NCI-H69 (cell line): ENCODE results near the gene PFKFB3.
"Not testable (repeated sequence)": the region's sequence is repeated elsewhere in the genome, so short reads cannot be mapped to it uniquely, and the experiment has no call there.

Experiments
- DNase-seq: peaks from one replicate; lab custom pipeline; 2025; lab: John Stamatoyannopoulos, UW

PFKFB3 gene

GRCh38 chr10:6202098-6202683 lies 541 bp upstream of the PFKFB3 start:
- no peak for DNase-seq

GRCh38 chr10:6203331-6204062 lies 765 bp downstream of the PFKFB3 start:
- peak; percentile 64 for DNase-seq

GRCh38 chr10:6204063-6204340 lies 1.3 kb downstream of the PFKFB3 start:
- DNase-seq, result peak; percentile 27

- peak; percentile 27 for DNase-seq
Observed at GRCh38 chr10:6204341-6205191, 1.8 kb downstream of the PFKFB3 start.

DNA sequence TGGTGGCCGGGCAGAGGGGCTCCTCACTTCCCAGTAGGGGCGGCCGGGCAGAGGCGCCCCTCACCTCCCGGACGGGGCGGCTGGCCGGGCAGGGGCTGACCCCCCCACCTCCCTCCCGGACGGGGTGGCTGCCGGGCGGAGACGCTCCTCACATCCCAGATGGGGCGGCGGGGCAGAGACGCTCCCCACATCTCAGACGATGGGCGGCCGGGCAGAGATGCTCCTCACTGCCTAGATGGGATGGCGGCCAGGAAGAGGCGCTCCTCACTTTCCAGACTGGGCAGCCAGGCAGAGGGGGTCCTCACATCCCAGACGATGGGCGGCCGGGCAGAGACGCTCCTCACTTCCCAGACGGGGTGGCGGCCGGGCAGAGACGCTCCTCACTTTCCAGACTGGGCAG lies 3.8 kb downstream of the PFKFB3 start:
- DNase-seq, result not testable (repeated sequence)

GRCh38 chr10:6207658-6208057 lies 4.9 kb downstream of the PFKFB3 start:
- DNase-seq, result no peak

GRCh38 chr10:6208799-6209235 lies 6.1 kb downstream of the PFKFB3 start:
- DNase-seq, result peak; percentile 36

DNA sequence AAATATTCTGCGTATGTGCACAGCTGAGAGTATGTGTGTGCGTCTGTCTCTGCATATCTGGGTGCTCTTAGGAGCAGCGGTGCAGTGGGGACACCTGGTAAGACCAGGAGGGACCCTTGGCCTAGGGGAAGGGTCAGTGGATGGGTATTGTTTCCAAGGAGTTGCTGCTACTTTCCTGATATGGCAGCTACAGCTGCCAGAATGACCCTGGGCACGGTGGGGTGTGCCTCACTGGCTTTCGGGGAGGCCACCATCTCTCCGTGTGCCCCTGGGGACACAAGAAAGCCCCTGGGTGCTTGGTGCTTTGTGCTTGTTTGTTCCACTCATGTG lies 8.6 kb downstream of the PFKFB3 start:
- DNase-seq, result peak; percentile 19

GRCh38 chr10:6211671-6212635 lies 9.2 kb downstream of the PFKFB3 start:
- DNase-seq, result peak; percentile 19

DNA sequence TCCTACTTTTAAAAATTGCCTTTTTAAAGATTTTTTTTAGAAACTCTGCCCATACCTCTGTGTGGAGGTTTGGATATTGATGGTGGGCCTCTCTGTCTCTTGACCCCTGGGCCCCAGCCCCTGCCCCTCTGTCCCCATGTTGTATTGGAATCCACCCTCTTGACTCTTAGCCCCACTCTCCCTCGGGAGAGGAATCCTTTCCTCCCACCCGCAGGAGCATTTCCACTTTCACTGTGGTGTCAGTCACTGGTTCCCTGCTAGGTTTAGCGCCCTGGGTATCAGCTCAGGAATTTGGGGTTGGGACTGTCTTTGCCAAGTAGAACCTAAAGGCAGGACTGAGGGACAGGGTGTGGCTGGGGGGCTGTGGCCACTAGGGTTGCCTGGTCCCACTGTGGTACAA lies 10.1 kb downstream of the PFKFB3 start:
- no peak for DNase-seq

DNA sequence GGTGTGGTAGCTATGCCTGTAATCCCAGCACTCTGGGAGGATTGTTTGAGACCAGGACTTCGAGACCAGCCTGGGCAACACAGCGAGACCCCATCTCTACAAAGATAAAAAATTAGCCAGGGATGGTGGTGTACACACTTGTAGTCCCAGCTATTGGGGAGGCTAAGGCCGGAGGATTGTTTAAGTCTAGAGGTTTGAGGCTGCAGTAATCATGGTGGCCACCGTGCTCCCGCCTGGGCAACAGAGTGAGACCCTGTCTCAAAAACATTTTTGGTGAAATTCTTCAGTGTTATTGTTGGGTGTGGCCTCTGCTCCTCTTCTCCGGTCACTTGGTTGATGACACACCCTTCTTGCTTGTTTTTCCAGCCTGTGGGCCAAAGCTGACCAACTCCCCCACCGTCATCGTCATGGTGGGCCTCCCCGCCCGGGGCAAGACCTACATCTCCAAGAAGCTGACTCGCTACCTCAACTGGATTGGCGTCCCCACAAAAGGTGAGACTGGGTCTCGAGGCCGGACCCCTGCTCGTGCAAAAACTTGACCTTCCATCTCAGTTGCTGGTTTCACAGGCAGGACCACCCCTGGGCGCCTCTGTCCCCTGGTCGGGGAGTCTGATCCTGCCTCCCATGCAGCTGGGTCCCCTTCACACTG lies 10.6 kb downstream of the PFKFB3 start:
- DNase-seq, result no peak

DNA sequence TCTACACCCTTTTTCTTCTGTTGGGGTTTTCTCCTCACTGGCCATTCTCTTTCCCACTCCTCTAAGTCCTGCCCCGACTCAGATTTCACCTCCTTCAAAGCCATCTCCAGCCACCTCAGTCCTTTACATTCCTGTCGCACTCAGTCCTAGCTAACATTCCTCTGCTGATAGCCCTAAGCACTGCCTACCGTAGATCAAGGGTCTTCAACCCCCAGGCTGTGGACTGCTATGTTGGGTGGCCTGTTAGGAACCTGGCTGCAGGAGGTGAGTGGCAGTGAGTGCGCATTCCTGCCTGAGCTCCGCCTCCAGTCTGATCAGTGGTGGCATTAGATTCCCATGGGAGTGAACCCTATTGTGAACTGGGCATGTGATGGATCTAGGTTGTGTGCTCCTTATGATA lies 11.2 kb downstream of the PFKFB3 start:
- no peak for DNase-seq

- DNase-seq, result no peak
Observed at GRCh38 chr10:6214612-6215011, 11.9 kb downstream of the PFKFB3 start.

GRCh38 chr10:6215241-6215640 lies 12.5 kb downstream of the PFKFB3 start:
- DNase-seq, result no peak

DNA sequence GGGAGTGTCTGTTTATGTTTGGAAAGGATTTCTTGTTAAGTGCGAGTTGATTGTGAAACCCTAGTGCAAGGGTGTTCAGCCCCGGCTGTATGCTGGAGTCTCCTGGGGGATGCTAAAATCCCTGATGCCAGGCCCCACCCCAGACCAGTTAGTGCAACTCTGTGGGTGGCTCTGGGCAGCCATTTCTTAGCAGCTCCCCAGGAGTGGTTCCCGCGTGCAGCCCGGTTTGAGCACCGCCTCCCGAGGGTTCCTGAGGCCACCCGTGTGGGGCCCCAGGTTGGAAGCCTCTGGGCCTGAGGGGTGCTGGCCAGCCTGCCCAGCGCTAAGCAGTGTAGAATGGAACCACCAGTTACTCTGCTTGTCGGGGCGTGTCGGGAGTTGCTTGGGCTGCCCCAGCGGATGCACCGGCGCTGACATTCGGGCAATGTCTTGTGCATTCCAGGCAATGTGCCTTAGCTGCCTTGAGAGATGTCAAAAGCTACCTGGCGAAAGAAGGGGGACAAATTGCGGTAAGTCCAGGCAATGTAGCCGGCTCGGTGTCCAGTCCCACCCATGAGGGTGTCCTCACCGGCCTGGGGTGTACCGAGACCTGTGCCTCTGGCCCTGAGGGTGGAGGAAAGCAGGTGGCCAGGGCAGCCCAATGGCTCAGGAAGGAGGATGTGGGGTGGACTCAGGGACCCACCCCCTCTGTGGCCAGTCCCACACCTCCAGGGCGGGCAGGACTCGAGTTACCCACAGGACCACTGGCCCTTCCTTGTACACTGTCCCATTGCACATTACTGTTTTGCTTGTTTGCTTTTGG lies 13.2 kb downstream of the PFKFB3 start:
- no peak for DNase-seq

- no peak for DNase-seq
Observed at GRCh38 chr10:6216916-6217315, 14.2 kb downstream of the PFKFB3 start.

DNA sequence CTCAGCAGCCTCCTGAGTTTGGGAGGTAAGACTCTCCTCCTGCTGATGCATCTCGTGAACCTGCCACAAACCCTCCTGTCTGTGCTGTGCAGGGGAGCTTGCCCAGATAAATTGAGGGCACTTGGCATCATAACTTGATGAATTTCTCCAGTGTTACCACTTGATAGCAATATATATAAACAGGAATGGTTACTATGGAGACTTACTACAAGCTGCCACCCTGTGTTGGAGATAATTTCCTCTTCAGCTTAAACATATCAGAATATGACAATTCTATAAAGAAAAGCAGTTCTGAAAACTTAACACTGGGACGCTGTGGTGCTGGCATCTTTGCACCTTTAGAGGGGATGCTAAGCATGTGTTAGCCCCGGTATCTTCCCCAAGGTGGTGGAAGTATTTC lies 14.9 kb downstream of the PFKFB3 start:
- DNase-seq, result no peak

DNA sequence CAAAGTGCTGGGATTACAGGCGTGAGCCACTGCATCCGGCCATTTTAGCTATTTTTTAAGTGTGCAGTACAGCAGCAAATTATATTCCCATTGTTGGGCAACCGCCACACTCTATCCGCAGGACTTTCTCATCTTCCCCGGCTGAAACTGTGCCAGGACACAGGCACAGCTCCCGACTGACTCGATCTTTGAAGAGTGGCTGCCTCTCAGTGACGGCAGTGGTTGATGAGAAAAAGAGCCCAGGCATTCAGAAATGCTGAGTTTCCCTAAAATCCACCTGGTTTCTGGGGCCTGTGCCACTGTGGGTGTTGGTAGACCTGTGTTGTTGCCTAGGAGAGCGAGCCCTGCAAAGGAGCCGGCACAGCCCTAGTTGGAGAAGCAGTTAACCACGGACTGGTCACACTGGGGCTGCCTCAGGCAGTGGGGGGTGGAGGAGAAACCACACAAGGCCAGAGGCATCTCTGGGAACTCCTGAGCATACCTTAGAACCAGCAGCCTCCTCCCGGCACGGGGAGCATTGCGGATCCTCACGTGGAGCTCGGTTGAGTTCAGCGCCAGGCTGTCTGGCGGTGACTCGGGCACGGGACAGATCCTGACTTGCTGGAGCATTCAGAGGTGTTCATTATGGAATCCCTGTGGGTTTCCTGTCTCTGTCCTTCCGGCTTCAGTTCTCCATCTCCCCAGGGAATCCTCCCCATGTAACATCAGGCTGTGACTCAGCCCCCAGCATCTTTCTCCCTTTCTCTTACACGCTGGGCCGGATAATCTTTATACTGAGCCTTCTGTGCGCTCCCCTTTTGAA lies 16.2 kb downstream of the PFKFB3 start:
- DNase-seq, result peak; percentile 12

- DNase-seq, result no peak
Observed at GRCh38 chr10:6219494-6219836, 16.7 kb downstream of the PFKFB3 start.
